Fibroblast of lung (primary cell): Measurements from ENCODE around the gene ANKRD13A.

Source experiments
- EZH2 ChIP-seq: IDR thresholded peaks from 2 replicates; pipeline ENCODE4 v1.5.1; 2012; ENCODE audit warnings: low read length, control low read depth, mild to moderate bottlenecking; ENCODE audit errors: missing control alignments
- TF ChIP-seq, protein P1 (sequence below), 2 donors: IDR thresholded peaks in 1 of 2; conservative IDR thresholded peaks in 1 of 2; 1 replicate in 1 of 2; 2 replicates in 1 of 2; pipeline ENCODE4 v1.5.1; 2011 to 2012; ENCODE audit warnings: low read length in 2 of 2, control low read depth in 1 of 2, inconsistent platforms in 1 of 2, low read depth in 1 of 2, mild to moderate bottlenecking in 1 of 2

DNA sequence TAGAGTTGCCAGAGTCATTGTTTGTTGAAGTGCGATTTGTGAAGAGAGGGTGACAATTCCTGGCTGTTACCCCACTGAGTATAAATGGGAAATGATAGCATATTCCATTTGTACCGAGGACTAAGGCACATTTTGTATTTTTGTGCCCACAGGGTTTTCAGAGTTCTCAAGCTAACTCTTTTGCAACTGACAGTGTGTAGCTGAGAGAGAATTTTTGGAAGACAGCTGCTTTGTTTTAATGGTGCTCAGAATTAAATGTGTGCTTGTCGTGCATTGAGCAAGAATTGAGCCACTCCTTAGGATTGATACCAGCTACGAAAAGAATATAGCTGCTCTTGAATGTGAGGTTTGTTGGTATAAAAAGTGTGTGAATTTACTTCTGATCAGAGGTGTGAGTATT is 21.7 kb downstream of the ANKRD13A start:
- TF ChIP-seq, protein P1, sequence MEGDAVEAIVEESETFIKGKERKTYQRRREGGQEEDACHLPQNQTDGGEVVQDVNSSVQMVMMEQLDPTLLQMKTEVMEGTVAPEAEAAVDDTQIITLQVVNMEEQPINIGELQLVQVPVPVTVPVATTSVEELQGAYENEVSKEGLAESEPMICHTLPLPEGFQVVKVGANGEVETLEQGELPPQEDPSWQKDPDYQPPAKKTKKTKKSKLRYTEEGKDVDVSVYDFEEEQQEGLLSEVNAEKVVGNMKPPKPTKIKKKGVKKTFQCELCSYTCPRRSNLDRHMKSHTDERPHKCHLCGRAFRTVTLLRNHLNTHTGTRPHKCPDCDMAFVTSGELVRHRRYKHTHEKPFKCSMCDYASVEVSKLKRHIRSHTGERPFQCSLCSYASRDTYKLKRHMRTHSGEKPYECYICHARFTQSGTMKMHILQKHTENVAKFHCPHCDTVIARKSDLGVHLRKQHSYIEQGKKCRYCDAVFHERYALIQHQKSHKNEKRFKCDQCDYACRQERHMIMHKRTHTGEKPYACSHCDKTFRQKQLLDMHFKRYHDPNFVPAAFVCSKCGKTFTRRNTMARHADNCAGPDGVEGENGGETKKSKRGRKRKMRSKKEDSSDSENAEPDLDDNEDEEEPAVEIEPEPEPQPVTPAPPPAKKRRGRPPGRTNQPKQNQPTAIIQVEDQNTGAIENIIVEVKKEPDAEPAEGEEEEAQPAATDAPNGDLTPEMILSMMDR (conservative IDR thresholded peaks at IDR 0.05 in 1 of 2, IDR thresholded peaks at IDR 0.05 in 1 of 2; ENCODE audit: low read depth in 1 of 2, low read length in 2 of 2), result no peak
- TF ChIP-seq EZH2, result no peak
